ENCODE data around the gene SENP3.

DNA sequence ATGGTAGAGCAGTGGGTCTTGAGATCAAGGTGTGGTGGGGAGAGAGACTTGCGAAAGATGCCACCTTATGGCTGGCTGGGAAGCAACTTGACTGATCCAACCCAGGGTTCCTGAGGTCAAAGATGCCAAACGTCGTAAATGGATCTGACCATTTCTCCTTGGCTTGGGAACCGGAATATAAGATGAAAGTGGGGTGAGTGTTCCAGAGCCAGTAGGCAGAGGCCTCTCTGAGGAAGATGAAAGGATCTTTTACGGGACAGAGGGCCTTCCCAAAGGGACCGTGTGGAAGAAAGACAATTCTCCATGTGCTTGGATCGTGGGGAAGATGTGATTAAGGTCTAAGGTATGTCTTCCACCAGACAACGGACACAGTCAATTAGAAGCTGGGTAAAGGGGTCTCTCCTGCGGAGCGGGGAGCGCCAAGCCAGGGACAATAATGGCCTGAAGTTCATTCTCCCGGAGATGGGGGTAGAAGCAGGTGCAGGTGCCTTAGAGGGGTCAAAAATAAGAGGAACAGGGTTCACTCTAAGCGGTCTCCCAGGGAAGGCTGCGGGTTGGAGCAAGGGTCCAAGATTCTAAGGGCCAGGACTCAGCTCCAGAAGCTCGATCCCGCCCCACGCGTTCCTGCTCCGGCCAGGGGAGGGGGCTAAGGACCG lies 52.2 kb downstream of the SENP3 start:
- TF ChIP-seq POLR2A (IDR thresholded peaks at IDR 0.05; ENCODE audit: low read depth, low read length) (no peak), POLR2AphosphoS5 (IDR thresholded peaks at IDR 0.05; ENCODE audit: low read depth, low read length) (no peak), TAF1 (IDR thresholded peaks at IDR 0.05; ENCODE audit: borderline replicate concordance, low read depth, low read length) (no peak)

Measured in GM12892 (cell line).